Ecto neural progenitor cell (in vitro differentiated cells): ENCODE results near the gene ACVR1C.

Source experiments
- DNase-seq: peaks from one replicate; pipeline ENCODE4 v3.0.0-alpha.2; 2018; ENCODE audit warnings: low spot score

The ACVR1C gene

GRCh38 chr2:157628477-157629415, at the start of gene ACVR1C:
ACVR1C (minus strand) TSS chr2:157628864; CDS start chr2:157628644, 220 bp downstream.
- peak; percentile 88 for DNase-seq

- DNase-seq = no peak
These were observed 49.3 kb upstream of the ACVR1C start for GRCh38 chr2:157677941-157678340.

- no peak for DNase-seq
These were observed 43.5 kb upstream of the ACVR1C start for GRCh38 chr2:157672129-157672528.

- no peak for DNase-seq
These were observed 33.7 kb upstream of the ACVR1C start for GRCh38 chr2:157662401-157662800.

GRCh38 chr2:157661776-157662175, 33.1 kb upstream of the ACVR1C start:
- DNase-seq = no peak

- DNase-seq = no peak
These were observed 29.2 kb upstream of the ACVR1C start for GRCh38 chr2:157657858-157658257.

GRCh38 chr2:157657101-157657500, 28.4 kb upstream of the ACVR1C start:
- no peak for DNase-seq

- DNase-seq = no peak
These were observed 16.1 kb upstream of the ACVR1C start for GRCh38 chr2:157644776-157645175.

GRCh38 chr2:157631861-157632260, 3.2 kb upstream of the ACVR1C start:
- DNase-seq = no peak

- no peak for DNase-seq
These were observed 829 bp downstream of the ACVR1C start for GRCh38 chr2:157627594-157628476.

- no peak for DNase-seq
These were observed 3.4 kb downstream of the ACVR1C start for GRCh38 chr2:157625296-157625695.

- DNase-seq = no peak
These were observed 7.7 kb downstream of the ACVR1C start for GRCh38 chr2:157620956-157621355.

GRCh38 chr2:157611726-157612125, 16.9 kb downstream of the ACVR1C start:
- DNase-seq = no peak

- no peak for DNase-seq
These were observed 17.6 kb downstream of the ACVR1C start for GRCh38 chr2:157611110-157611509.

GRCh38 chr2:157606534-157606933, 22.1 kb downstream of the ACVR1C start:
- no peak for DNase-seq

- DNase-seq = no peak
These were observed 25.5 kb downstream of the ACVR1C start for GRCh38 chr2:157603198-157603597.

GRCh38 chr2:157601807-157602206, 26.9 kb downstream of the ACVR1C start:
- DNase-seq = no peak

- DNase-seq = peak; percentile 68
These were observed 31.5 kb downstream of the ACVR1C start for GRCh38 chr2:157596992-157597681.

- no peak for DNase-seq
These were observed 35.3 kb downstream of the ACVR1C start for GRCh38 chr2:157593411-157593810.

- DNase-seq = no peak
These were observed 35.7 kb downstream of the ACVR1C start for GRCh38 chr2:157592948-157593347.

- no peak for DNase-seq
These were observed 36.3 kb downstream of the ACVR1C start for GRCh38 chr2:157592374-157592773.

GRCh38 chr2:157587576-157587975, 41.1 kb downstream of the ACVR1C start:
- DNase-seq = no peak
